GM12872 (cell line): Measurements from ENCODE around the gene GMDS.

Experiments
- TF ChIP-seq, protein P1 (sequence below): IDR thresholded peaks from 3 replicates; pipeline ENCODE4 v1.5.1; 2011; ENCODE audit warnings: low read depth, mild to moderate bottlenecking, low read length, moderate library complexity; ENCODE audit not compliant: insufficient read depth

The GMDS gene

GRCh38 chr6:1597121-1597744, 648.2 kb downstream of the GMDS start:
- TF ChIP-seq, protein P1, sequence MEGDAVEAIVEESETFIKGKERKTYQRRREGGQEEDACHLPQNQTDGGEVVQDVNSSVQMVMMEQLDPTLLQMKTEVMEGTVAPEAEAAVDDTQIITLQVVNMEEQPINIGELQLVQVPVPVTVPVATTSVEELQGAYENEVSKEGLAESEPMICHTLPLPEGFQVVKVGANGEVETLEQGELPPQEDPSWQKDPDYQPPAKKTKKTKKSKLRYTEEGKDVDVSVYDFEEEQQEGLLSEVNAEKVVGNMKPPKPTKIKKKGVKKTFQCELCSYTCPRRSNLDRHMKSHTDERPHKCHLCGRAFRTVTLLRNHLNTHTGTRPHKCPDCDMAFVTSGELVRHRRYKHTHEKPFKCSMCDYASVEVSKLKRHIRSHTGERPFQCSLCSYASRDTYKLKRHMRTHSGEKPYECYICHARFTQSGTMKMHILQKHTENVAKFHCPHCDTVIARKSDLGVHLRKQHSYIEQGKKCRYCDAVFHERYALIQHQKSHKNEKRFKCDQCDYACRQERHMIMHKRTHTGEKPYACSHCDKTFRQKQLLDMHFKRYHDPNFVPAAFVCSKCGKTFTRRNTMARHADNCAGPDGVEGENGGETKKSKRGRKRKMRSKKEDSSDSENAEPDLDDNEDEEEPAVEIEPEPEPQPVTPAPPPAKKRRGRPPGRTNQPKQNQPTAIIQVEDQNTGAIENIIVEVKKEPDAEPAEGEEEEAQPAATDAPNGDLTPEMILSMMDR: no peak

DNA sequence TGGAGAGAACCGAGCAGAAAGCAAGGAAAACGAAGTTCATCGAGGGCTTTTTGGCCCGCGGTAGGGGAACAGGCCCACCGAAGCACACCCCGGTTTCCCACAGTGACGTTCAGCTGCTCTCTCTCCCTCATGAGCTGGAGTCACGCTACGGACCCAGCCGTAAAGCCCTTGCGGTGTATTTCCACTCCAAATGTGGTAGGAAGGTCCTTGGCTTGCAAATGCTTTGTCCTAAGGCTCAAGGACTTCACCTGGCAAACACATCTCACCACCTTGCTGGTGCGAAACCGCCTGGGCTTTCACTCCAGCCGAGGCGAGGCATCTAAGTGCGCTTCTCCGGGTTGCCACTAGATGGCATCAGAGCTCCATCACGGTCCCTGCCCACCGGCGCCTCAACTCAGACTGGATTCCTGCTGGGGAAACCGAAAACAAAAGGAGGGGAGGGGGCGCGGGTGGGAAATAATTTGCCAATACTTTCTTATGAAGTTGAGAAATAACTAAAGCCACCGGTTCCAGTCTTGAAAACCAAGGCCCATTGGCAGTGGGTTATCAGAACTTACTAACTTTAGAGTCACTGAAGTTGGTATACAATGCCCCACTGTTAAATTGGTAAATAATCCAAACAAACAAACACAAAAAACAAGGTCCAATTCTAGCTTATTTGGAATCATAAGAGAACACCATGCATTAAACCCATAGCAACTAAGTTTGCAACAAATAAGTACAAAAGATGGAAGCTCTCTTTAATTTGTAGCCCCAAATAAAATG, 649.1 kb downstream of the GMDS start:
- TF ChIP-seq, protein P1: peak; percentile 91

DNA sequence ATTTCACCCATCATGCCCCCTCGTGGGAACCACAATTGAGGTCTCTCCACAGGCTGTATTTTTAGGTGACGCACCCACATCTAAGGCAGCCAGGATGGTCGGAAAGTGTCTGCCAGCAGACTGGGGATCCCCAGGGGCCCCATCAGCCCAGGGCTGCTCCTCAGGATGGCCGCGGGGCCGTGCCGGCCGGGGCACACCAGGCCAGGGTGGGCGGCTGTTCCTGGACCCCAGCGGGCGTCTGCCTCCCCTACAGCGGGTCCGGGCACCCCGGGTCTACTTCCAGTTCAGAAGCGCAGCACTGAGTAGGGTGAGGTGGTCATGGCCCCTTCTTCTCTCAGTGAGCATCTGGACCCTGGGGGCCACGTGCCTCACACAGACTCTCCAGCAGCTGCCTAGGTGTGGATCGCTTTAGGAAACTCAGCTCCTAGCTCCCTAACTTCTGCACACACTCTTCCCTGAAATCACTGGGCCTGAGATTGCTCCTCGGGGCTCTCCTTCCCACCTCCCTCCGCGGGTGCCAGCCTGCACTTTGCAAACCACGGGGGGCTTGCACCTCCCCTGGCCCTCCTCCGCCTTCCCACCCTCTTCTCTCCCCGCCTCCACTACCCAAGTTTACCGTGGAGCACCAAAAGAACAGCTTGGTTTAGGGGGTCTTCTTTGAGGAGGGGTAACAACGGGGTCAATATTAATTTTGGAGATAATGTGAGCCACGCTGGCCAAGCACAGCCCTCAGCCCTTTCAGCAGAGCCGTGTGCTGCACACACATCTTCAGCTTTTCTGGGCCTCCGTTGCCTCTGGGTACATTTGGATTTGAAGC, 649.9 kb downstream of the GMDS start:
- TF ChIP-seq, protein P1: no peak

DNA sequence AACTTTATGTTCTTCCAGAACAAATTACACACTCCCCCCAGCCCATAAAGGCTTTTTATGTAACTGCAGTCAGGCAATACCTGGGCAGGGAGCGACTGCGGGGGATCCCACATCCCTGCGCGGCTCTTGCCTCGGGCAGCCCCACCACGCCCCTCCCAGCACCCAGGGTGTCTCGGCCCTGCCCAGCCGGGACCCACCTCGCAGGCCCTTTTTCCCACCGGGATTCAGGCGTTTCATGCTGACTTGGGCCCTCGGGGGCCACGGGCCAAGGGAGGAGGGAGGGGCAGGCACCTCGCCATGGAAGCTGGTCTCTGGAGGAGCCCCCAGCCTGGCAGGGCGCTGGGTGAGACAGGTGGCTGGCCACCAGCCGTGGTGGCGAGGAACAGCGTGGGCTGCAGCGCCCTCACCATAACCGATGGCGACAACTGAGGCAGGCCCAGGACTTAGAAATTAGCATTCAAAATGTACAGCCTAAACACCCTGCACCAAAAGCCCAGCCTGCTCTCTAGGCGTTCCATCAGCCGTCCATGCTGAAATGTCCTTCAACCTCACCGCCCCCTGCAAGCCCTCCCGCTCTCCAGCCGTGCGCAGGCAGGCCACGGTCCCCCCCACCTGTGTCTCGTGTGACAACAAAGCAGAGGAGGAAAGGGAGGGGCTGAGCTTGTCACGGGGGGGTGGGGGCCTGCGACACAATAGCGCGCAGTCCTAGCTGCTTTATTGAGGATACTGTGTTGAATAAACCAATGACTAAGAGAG, 650.8 kb downstream of the GMDS start:
- TF ChIP-seq, protein P1: no peak

DNA sequence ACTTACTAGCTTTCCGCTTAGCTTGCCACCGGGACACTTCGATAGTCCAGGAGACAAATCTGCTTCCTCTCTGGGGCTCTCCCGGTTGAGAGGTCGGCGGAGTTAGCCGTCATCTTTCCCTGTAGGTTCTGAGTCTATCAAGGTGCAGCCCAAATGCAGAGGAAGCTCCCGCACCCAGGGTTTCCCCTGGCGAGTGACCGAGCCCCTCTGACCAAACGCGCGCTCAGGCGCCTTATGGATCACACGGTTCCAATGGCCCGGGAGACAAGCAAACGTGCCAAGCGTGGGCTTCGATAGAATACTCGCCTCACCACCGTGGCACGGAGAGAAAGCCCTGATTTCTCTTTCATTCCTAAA, 651.5 kb downstream of the GMDS start:
- TF ChIP-seq, protein P1: no peak

DNA sequence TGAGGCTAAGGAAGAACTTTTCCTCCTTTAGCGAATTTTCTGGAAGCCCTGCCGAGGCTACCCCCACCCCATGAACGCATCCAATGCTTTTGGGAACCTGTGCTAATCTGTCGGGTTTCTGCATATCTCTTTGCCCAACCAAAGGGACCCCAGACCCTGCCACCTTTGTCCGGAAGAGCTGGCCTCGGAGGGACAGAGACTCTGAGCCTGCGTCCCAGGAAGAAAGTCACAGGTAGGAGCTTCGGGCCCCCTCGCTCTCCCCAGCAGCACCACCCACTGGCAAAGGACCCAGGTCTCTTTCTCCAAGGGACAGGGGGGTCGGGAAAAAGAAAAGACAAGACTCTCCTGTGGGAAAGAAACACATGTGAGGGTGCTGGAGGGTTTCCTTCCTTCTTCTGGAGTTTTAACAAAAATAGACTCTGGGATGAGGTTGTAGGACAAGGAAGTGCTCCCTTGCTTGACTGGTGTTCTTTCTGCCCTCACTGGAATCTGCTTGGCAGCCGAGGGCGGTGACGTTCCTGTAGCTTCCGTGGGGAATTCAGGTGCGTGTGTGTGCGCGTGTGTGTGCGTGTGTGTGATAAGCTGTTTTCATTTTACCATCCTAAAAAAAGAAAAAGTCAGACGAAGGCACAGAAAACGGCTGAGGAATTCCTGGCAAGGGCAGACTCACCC, 652.0 kb downstream of the GMDS start:
- TF ChIP-seq, protein P1: no peak
